ENCODE results near the gene PSMD14.

Gene PSMD14

DNA sequence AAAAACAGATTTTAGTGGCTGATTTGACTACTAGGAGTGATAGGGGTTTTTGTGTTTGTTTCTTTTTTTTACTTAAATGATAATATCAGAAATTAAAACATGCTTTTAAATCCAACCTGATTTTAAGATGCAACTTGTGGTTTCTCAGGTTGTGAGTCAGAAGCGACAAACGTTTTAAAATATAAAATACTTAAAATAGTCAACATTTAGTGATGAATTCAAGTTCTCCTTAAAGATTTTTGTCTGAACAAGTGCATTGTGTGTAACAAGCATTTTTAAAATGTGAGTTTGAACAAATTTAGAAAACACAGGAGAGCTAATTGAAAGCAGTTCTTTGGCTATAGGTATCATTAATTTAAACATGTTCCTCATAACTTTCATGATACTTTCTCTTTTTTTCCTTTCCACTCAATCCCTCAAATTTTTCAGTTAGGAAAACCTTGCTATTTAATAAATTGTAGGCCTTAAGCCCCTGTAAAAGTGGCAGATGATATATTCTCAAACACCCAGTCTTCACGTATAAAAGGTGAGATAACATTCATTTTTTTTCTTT, 111.5 kb downstream of the PSMD14 start:
- no peak for DNase-seq (ENCODE audit: low read depth, low spot score)

DNA sequence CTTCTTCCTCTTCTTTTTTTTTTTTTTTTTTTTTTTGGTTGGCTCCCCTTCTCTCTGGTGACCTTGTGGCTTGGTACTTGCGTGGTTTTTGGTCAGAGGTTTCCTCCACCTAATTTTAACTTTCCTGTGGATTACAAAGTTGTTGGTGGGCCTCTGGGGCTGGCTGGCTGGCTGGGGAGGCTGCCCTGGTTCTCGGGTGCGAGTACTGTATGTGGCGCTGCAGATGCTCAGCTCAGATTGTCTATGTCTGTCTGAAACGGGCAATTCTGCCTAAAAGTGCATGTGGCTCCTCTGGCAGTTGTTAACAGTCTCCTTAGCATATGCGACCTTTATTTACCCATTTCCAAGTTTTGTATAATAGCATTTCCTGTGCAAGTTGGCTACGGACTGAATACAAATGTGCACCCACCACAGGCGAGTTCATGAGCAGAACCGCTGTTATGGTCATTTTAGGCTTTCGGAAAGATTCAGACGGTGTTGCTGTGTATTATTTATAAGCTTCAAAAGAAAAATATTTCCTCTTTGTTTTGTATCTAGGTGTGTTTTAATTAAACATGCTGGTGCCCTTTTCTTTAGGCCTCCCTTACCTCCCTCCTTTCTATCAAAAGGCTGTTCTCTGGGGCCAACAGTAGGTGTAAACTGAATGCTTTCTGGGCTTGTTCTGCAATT, 112.3 kb downstream of the PSMD14 start:
- DNase-seq (ENCODE audit: low read depth, low spot score): no peak

DNA sequence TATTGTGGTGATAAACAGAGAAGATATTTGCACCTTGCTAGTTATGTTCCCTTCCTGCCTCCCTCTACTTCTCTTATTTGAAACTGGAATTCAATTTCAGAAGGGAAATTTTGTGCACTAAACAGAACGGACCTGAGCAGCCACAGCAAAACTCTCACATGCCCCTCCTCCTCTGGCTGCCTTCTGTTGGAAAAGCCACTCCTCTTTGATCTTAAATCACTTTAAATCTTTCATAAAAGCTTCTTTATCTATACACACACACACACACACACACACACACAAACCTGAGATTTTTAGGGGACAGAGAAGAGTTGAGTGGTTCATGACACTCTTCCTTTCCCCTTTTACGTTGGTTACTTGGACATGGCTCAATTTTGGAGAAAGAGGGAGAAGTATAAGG, 113.5 kb downstream of the PSMD14 start:
- DNase-seq (ENCODE audit: low read depth, low spot score): no peak

DNA sequence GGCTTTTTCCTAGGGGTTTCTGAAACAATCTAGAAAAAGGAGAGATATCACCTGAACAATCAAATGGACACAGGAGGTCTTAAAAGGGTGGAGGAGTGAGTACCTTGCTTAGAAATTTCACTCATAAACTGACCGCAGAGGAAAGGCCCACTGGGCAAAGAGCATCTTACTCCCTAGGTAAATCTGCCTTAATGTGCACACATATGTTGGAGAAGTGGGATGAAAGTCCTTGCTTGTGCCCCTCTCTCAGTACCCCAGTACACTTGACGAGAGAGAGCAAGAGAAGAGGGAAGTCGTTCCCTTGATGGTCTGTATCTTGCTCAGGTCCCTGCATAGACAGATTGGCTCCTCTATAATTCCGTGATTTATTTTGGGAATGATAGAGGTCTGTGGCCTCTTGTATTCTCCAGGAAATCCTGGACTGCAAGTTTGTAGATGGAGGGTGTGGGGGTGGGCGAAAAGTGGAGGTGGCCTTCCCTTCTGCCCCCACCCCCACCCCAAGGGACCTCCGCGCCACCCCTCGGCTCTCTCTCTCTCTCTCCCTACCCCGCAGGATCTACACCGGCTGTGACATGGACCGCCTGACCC, 114.7 kb downstream of the PSMD14 start:
- DNase-seq (ENCODE audit: low read depth, low spot score): no peak

DNA sequence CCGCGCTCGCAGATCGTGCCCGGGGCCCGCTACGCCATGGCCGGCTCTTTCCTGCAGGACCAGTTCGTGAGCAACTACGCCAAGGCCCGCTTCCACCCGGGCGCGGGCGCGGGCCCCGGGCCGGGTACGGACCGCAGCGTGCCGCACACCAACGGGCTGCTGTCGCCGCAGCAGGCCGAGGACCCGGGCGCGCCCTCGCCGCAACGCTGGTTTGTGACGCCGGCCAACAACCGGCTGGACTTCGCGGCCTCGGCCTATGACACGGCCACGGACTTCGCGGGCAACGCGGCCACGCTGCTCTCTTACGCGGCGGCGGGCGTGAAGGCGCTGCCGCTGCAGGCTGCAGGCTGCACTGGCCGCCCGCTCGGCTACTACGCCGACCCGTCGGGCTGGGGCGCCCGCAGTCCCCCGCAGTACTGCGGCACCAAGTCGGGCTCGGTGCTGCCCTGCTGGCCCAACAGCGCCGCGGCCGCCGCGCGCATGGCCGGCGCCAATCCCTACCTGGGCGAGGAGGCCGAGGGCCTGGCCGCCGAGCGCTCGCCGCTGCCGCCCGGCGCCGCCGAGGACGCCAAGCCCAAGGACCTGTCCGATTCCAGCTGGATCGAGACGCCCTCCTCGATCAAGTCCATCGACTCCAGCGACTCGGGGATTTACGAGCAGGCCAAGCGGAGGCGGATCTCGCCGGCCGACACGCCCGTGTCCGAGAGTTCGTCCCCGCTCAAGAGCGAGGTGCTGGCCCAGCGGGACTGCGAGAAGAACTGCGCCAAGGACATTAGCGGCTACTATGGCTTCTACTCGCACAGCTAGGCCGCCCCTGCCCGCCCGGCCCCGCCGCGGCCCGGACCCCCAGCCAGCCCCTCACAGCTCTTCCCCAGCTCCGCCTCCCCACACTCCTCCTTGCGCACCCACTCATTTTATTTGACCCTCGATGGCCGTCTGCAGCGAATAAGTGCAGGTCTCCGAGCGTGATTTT, 115.5 kb downstream of the PSMD14 start:
- no peak for DNase-seq (ENCODE audit: low read depth, low spot score)

DNA sequence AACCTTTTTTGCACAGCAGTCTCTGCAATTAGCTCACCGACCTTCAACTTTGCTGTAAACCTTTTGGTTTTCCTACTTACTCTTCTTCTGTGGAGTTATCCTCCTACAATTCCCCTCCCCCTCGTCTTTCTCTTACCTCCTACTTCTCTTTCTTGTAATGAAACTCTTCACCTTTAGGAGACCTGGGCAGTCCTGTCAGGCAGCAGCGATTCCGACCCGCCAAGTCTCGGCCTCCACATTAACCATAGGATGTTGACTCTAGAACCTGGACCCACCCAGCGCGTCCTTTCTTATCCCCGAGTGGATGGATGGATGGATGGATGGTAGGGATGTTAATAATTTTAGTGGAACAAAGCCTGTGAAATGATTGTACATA, 116.2 kb downstream of the PSMD14 start:
- no peak for DNase-seq (ENCODE audit: low read depth, low spot score)

DNA sequence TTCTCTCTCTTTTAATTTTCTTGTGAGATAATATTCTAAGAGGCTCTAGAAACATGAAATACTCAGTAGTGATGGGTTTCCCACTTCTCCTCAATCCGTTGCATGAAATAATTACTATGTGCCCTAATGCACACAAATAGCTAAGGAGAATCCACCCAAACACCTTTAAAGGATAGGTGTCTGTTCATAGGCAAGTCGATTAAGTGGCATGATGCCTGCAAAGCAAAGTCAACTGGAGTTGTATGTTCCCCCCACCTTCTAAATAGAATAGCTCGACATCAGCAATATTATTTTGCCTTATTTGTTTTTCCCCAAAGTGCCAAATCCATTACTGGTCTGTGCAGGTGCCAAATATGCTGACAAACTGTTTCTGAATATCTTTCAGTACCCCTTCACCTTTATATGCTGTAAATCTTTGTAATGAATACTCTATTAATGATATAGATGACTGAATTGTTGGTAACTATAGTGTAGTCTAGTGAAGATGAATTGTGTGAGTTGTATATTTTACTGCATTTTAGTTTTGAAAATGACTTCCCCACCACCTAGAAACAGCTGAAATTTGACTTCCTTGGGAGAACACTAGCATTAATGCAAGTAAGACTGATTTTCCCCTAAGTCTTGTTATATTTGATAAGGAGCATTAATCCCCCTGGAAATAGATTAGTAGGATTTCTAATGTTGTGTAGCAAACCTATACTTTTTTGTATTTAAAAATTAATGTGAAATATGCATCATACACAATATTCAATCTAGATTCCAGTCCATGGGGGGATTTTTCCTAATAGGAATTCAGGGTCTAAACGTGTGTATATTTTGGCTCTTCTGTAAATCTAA, 116.9 kb downstream of the PSMD14 start:
- no peak for DNase-seq (ENCODE audit: low read depth, low spot score)

DNA sequence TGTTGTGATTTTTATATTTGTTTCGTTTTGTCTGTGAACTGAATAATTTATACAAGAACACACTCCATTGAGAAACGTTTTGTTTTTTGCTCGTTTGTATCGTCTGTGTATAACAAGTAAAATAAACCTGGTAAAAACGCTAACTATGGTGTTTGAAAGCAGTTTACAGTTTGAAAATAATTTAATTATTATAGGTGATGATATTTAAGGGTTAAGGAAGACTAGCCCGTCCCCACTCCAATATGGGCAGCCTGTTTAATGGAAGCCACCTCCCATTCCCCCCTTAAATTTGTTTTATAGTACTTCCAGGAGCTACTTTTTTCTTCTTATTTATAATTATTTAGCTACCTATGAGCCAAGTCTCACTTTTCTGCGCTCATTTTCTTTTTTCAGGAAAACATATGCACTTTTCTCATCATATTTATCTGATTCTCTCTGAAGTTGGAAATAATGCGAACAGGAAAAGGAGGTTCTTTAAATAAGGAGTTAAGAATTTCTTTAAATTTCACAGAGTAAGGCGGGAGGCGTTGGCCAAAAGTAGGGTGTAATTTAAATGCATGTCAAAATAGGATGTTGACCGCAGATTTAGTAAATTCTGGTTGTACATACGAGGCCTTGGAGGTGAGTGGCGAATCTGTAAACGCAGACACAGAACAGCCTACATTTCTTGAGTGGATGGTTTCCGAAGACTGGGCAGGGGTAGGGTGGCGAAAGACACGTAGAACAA, 117.7 kb downstream of the PSMD14 start:
- DNase-seq (ENCODE audit: low read depth, low spot score): no peak

DNA sequence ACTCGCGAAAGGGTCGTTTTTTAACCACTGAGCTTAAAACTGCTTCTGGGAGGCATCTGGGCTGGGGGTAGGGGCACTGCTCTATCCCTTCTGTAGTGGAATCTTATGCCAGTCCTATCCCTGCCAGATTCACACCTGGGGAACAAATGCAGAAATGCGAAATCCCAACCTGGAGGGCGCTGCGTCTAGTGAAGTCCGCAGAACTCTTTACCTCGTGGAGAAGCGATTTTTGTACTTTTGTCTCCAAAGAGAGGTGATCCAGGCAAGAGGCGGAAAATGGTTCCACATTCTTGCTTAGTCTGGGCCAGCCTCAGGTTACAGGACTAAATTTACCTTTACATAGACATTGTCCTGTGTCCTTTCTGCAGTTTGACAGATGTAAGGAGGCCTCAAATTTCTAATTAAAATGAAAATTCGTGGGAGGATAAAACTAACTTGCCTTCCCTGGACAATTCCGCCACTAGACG, 118.3 kb downstream of the PSMD14 start:
- no peak for DNase-seq (ENCODE audit: low read depth, low spot score)

DNA sequence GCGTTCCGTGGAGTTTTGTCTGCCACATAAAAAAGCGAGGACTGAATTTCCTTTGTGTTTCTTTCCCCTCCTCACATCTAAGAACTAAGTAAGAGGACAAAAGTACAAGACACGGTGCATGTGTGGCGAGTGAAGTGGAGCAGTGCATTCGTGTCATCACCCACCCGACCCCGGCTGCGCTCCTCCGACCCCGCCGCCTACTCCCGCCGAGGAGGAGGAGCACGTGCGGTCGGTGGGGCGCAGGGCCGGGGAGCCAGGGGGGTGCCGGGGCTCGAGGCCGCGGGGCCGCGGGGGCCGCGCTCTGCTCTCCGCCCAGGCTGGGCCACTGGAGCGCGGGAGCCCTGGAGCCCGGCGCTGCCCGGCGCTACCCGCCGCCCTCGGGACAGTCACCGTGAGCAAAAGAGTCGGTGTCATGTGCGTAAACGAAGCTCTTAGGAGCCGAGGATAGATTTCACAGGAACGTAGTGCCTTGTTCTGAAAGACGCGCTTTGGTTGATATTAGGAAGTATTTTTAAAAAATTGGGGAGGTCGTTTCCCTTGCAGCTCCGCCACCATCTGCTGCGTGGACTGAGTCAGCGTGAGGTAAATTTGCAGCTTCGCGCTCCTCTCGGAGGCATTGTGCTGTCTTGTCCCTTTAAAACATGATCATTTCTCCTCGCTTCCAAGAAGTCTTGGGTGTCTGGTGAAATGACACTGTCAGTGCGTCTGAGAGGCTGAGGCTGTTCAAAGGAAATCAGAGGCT, 118.9 kb downstream of the PSMD14 start:
- DNase-seq (ENCODE audit: low read depth, low spot score): no peak

DNA sequence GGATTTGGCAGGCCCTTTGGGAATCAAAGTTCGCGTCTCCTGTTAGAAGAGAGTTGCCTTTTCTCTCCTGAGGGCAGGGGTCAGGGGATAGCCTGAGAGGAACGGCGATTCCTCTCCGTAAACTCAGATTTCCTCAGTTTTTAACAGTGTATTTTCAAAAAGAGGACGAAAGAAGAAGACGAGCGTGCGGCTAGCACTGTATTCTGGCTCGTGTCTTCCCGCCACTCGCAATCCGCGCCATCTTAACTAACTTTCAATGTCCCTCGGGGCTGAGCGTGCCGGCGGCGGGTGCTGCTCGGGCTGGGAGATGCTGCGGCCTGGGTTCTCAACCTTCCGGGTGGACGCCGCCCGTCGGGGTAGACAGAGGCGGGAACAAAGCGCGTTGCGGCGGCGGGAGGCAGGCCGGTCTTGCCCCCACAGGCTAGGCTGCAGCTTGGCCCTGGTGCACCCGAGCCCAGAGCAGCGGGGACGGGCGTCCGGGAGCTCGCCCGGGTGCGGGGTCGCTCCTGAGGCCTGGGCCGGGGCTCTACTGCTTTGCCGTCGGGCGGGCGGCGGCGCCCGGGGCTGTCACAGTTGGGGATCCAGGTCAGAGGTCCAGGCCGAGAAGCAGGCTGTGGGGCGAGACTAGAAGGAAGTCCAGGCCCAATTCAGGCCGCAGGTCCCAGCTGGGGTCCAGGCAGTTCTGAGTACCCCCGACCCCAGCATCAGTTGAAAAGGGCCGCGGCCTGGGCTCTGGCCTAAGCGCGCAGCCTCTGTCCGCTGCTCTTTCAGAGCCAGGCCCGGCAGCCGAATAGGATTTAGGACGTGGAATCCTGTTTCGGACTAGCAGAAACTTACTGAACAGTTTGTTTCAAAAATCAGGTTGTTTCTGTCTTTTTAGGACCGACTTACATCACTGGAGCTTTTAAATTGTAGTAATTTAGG, 119.7 kb downstream of the PSMD14 start:
- DNase-seq (ENCODE audit: low read depth, low spot score): no peak

DNA sequence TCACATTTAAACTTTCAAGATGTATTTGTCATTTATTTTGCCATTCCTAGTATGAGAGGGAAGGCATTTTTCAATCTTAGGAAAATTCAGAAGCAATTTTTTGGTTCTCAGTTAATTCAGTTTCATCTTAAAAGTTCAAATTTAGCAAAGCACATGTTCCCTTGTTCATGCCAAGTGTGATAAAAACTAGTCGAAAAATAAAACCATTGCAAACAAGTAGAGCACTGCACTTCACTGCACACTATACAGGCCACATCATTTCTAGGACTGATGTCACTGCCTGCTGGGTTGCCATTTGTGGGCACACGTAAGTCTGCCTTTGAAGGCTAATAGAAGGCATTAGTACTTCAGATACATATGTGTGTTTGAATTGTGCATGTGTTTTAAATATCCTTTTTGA, 122.2 kb downstream of the PSMD14 start:
- DNase-seq (ENCODE audit: low read depth, low spot score): no peak

DNA sequence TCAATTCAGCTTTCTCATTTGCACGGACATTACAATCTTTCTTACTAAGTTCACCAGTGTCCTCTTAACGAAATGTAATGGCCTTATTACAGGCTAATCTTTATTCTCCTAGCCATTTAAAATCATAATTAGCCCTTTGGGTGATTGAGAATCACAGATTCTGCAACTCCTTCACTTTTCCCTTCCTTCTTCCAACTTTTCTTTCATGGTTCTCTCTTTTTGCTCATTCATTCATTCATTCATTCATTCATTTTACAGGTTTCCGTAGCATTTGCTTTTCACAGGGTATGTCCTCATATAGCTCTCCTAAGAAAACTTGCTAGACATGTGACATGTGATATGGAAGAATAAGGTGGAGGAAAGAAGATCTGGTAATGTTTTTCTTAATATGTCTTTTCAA, 123.9 kb downstream of the PSMD14 start:
- no peak for DNase-seq (ENCODE audit: low read depth, low spot score)

DNA sequence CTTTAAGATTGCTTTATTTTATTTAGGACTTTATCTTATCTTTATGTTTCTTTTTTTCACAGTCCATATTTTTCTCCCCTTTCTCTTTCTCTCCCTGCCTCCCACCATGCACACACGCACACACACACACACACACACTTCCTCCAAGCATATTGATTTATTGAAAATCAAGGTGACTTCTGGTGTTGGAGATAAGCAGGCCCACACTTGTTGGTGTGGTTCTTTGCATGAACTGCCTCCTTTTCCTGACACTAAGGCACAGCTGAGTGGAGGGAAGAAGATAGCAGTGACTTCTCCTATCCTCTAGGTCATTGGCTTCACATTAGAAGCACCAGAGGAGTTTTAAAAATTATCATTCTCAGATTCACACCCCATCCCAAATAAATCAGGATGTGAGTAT, 125.9 kb downstream of the PSMD14 start:
- DNase-seq (ENCODE audit: low read depth, low spot score): no peak

DNA sequence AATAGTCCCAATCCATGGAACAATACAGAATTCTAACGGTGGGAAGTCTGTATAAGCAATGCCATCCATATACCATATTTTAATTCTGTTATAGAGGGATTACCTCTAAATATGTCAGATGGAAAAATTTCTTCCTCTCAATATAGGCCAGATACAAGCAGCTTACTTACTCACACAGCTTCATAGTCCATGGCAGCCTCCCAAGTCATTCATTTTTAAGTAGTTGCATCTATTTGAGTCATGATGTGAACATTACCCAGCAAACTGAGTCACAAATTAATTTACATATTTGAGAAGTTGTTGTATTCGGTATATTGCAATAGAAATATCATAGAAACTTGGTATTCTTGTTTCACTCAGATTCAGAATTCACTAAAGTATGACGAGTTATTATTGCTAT, 128.2 kb downstream of the PSMD14 start:
- DNase-seq (ENCODE audit: low read depth, low spot score): no peak

DNA sequence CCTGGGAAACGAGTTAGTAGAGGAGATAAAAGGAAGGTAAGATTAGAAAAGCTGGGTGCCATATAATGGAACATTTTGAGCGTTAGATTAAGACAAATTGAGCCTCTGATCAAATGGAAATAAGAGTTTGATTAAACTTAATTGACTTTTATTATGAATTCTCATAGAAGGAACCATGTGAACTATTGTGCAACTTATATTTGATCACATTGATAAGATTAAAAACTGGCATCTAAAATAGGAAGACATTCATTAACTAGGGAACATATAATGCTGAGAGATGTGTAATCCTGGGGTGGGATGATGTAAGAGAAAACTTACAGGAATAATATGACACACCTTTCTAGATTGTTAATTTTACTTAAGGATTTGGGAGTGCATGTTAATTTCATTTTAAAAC, 130.4 kb downstream of the PSMD14 start:
- DNase-seq (ENCODE audit: low read depth, low spot score): no peak

DNA sequence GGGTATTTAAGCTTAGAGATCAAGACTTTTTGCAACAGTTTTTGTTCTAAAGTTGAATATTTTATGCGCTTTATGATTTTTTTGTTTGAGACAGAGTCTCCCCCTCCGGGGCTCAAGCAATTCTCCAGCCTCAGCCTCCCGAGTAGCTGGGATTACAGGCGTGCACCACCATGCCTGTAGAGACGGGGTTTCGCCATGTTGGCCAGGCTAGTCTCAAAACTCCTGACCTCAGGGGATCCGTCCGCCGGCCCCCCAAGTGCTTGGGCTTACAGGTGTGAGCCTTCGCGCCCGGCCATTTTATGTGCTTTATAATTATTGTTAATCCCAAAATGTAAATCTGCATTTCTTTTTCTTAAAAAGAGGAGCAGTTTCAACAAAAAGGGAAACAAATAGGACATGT, 136.9 kb downstream of the PSMD14 start:
- DNase-seq (ENCODE audit: low read depth, low spot score): no peak

DNA sequence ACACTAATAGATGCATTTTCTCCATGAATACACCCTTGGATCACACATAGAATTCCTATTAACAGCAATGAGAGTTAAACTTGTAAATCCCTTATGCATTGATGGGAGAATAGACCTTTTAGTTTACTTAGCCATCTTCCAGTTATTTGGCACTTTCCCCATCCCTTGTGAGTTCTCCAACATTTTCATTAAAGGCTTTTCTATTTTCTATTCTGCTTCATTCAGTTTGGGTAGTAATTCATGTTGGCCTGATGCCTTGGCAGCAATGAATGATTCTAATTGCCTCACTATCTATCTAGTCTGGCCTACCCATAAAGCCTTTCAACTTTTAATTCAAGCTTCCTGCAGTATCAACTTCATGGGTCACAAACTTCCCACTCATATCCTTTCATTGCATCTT, 140.2 kb downstream of the PSMD14 start:
- no peak for DNase-seq (ENCODE audit: low read depth, low spot score)
